Activated CD4-positive, CD25-positive, alpha-beta regulatory T cell treated with anti-CD3 and anti-CD28 coated beads, Interleukin-2, amount 50 U/mL, for 72 hours (primary cell): ENCODE results near the gene TSC22D1.
"Not testable (repeated sequence)": the region's sequence is repeated elsewhere in the genome, so short reads cannot be mapped to it uniquely, and the experiment has no call there.

Experiments used
- DNase-seq: peaks from one replicate; pipeline ENCODE4 v3.0.0; 2021

TSC22D1 gene

GRCh38 chr13:44575741-44576350 is at the start of gene TSC22D1:
TSS of gene TSC22D1 (minus strand) at chr13:44576330. CDS start at chr13:44576074, 256 bp downstream.
- DNase-seq: peak; percentile 42

- no peak for DNase-seq
Measured at GRCh38 chr13:44622708-44623107, 46.6 kb upstream of the TSC22D1 start.

GRCh38 chr13:44622261-44622660 is 46.1 kb upstream of the TSC22D1 start:
- DNase-seq: no peak

- DNase-seq: no peak
Measured at GRCh38 chr13:44620057-44620456, 43.9 kb upstream of the TSC22D1 start.

GRCh38 chr13:44619651-44620050 is 43.5 kb upstream of the TSC22D1 start:
- DNase-seq: no peak

GRCh38 chr13:44618326-44618725 is 42.2 kb upstream of the TSC22D1 start:
- no peak for DNase-seq

- no peak for DNase-seq
Measured at GRCh38 chr13:44617648-44618047, 41.5 kb upstream of the TSC22D1 start.

- no peak for DNase-seq
Measured at GRCh38 chr13:44609137-44609536, 33.0 kb upstream of the TSC22D1 start.

- no peak for DNase-seq
Measured at GRCh38 chr13:44605721-44606120, 29.6 kb upstream of the TSC22D1 start.

- no peak for DNase-seq
Measured at GRCh38 chr13:44605275-44605674, 29.1 kb upstream of the TSC22D1 start.

GRCh38 chr13:44601586-44601985 is 25.5 kb upstream of the TSC22D1 start:
- DNase-seq: no peak

- not testable (repeated sequence) for DNase-seq
Measured at GRCh38 chr13:44593861-44594592, 17.9 kb upstream of the TSC22D1 start.

- DNase-seq: no peak
Measured at GRCh38 chr13:44592216-44592847, 16.2 kb upstream of the TSC22D1 start.

- no peak for DNase-seq
Measured at GRCh38 chr13:44591316-44591715, 15.2 kb upstream of the TSC22D1 start.

GRCh38 chr13:44583137-44583536 is 7.0 kb upstream of the TSC22D1 start:
- no peak for DNase-seq

GRCh38 chr13:44578067-44578400 is 1.9 kb upstream of the TSC22D1 start:
- DNase-seq: no peak

- peak; percentile 95 for DNase-seq
Measured at GRCh38 chr13:44577236-44578066, 1.3 kb upstream of the TSC22D1 start.

GRCh38 chr13:44576351-44577235 is 463 bp upstream of the TSC22D1 start:
- peak; percentile 40 for DNase-seq

- DNase-seq: no peak
Measured at GRCh38 chr13:44575035-44575434, 1.1 kb downstream of the TSC22D1 start.

- DNase-seq: no peak
Measured at GRCh38 chr13:44574466-44574855, 1.7 kb downstream of the TSC22D1 start.

- no peak for DNase-seq
Measured at GRCh38 chr13:44573790-44574465, 2.2 kb downstream of the TSC22D1 start.

- DNase-seq: no peak
Measured at GRCh38 chr13:44573071-44573470, 3.1 kb downstream of the TSC22D1 start.
